K562 (cell line): Measurements from ENCODE around the gene CLIC1.

Experiments
- CEBPG ChIP-seq, 3 experiments: fragments of 200-800 bp in 1 of 3; sonication (Bioruptor generic) in 1 of 3; sonication (generic) in 1 of 3; formaldehyde crosslinking in 1 of 3; IDR thresholded peaks in 2 of 3; conservative IDR thresholded peaks in 1 of 3; 2 replicates each; pipeline versions ENCODE4 v1.6.1 to v1.8.0; 2016 to 2022; ENCODE audit warnings: missing compliant biosample characterization in 2 of 3, missing genetic modification characterization in 2 of 3, mild to moderate bottlenecking in 1 of 3, missing genetic modification reagents in 1 of 3
- MEF2A ChIP-seq: IDR thresholded peaks from 2 replicates; pipeline ENCODE4 v1.6.1; 2011; ENCODE audit warnings: low read depth, mild to moderate bottlenecking, low read length, moderate library complexity; ENCODE audit not compliant: control insufficient read depth
- NBN ChIP-seq: fragments of 450-650 bp; IDR thresholded peaks from 2 replicates; pipeline ENCODE4 v1.6.1; 2016; ENCODE audit warnings: low read depth, mild to moderate bottlenecking
- UBTF ChIP-seq, 2 experiments: IDR thresholded peaks; 2 replicates each; pipeline ENCODE4 v1.6.1; 2012; ENCODE audit warnings: improper control_type of control experiment in 2 of 2, low read depth in 2 of 2, low read length in 2 of 2, borderline replicate concordance in 1 of 2
- USF2 ChIP-seq: sonication (generic); formaldehyde crosslinking; IDR thresholded peaks from 2 replicates; pipeline ENCODE4 v1.5.0; 2020; ENCODE audit warnings: missing genetic modification reagents
- ZBTB1 ChIP-seq: sonication (generic); formaldehyde crosslinking; IDR thresholded peaks from 2 replicates; pipeline ENCODE4 v1.8.1; 2023; ENCODE audit warnings: missing genetic modification reagents, low read depth, mild to moderate bottlenecking, borderline replicate concordance
- ZNF121 ChIP-seq: sonication (generic); formaldehyde crosslinking; conservative IDR thresholded peaks from 2 replicates; pipeline ENCODE4 v1.8.0; 2022; ENCODE audit warnings: missing genetic modification reagents
- TF ChIP-seq, protein P1 (sequence below), 2 experiments: fragments of 450-650 bp; formaldehyde crosslinking in 1 of 2; IDR thresholded peaks; 2 replicates each; pipeline versions ENCODE4 v1.4.0 to v1.6.1; 2014 to 2020; ENCODE audit warnings: mild to moderate bottlenecking in 2 of 2, borderline replicate concordance in 1 of 2, low read depth in 1 of 2
- TF ChIP-seq, protein P2 (sequence below), 3 experiments: IDR thresholded peaks in 2 of 3; conservative IDR thresholded peaks in 1 of 3; 2 replicates each; pipeline ENCODE4 v1.5.1; 2011 to 2012; ENCODE audit warnings: low read length in 3 of 3, mild to moderate bottlenecking in 3 of 3, control low read depth in 2 of 3, improper control_type of control experiment in 1 of 3, inconsistent platforms in 1 of 3, low read depth in 1 of 3, mixed read lengths in 1 of 3, moderate library complexity in 1 of 3; ENCODE audit not compliant: insufficient read depth in 2 of 3

DNA sequence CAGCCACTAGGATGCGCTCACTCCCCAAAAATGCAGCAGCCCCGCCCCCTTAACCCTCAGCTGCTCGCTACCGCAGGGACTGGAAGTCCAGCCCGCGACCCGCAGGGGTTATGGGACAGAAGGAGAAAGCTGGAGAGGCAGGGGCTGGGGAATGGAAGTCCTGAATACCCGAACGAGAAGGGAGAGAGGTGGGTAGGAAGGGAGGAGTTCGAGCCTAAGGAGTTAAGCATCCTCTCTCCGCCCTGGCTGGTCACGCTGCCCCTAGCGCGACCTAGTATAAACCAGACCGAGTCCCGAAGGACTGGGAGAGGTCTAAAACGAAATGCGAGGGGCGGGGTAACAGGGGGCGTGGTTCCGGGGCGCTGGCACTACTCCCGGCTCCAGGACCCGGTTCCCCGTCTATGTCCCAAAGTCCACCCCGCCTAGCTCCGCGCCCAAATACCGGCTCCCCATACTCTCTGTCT, 6.8 kb downstream of the CLIC1 start:
- TF ChIP-seq UBTF (IDR thresholded peaks at IDR 0.05; ENCODE audit: borderline replicate concordance in 1 of 2, low read depth in 2 of 2, low read length in 2 of 2) (peak in 1 of 2 experiments; percentile 76; a peak in 2 of 4 replicates), CEBPG (CRISPR knock-in tag; IDR thresholded peaks at IDR 0.05) (no peak), CEBPG (tag; conservative IDR thresholded peaks at IDR 0.05 in 1 of 2, IDR thresholded peaks at IDR 0.05 in 1 of 2) (no peak), ZBTB1 (no peak), NBN (no peak), ZNF121 (CRISPR knock-in tag) (no peak), MEF2A (no peak), USF2 (CRISPR knock-in tag) (no peak)
- TF ChIP-seq, protein P1, sequence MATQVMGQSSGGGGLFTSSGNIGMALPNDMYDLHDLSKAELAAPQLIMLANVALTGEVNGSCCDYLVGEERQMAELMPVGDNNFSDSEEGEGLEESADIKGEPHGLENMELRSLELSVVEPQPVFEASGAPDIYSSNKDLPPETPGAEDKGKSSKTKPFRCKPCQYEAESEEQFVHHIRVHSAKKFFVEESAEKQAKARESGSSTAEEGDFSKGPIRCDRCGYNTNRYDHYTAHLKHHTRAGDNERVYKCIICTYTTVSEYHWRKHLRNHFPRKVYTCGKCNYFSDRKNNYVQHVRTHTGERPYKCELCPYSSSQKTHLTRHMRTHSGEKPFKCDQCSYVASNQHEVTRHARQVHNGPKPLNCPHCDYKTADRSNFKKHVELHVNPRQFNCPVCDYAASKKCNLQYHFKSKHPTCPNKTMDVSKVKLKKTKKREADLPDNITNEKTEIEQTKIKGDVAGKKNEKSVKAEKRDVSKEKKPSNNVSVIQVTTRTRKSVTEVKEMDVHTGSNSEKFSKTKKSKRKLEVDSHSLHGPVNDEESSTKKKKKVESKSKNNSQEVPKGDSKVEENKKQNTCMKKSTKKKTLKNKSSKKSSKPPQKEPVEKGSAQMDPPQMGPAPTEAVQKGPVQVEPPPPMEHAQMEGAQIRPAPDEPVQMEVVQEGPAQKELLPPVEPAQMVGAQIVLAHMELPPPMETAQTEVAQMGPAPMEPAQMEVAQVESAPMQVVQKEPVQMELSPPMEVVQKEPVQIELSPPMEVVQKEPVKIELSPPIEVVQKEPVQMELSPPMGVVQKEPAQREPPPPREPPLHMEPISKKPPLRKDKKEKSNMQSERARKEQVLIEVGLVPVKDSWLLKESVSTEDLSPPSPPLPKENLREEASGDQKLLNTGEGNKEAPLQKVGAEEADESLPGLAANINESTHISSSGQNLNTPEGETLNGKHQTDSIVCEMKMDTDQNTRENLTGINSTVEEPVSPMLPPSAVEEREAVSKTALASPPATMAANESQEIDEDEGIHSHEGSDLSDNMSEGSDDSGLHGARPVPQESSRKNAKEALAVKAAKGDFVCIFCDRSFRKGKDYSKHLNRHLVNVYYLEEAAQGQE (IDR thresholded peaks at IDR 0.05; ENCODE audit: borderline replicate concordance) = no peak
- TF ChIP-seq, protein P1 (CRISPR knock-in tag; IDR thresholded peaks at IDR 0.05; ENCODE audit: low read depth) = no peak
- TF ChIP-seq, protein P2, sequence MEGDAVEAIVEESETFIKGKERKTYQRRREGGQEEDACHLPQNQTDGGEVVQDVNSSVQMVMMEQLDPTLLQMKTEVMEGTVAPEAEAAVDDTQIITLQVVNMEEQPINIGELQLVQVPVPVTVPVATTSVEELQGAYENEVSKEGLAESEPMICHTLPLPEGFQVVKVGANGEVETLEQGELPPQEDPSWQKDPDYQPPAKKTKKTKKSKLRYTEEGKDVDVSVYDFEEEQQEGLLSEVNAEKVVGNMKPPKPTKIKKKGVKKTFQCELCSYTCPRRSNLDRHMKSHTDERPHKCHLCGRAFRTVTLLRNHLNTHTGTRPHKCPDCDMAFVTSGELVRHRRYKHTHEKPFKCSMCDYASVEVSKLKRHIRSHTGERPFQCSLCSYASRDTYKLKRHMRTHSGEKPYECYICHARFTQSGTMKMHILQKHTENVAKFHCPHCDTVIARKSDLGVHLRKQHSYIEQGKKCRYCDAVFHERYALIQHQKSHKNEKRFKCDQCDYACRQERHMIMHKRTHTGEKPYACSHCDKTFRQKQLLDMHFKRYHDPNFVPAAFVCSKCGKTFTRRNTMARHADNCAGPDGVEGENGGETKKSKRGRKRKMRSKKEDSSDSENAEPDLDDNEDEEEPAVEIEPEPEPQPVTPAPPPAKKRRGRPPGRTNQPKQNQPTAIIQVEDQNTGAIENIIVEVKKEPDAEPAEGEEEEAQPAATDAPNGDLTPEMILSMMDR (IDR thresholded peaks at IDR 0.05 in 2 of 3, conservative IDR thresholded peaks at IDR 0.05 in 1 of 3; ENCODE audit: insufficient read depth in 2 of 3, low read depth in 1 of 3, low read length in 3 of 3) = peak; percentile 12 to 99 (median 95); a peak in 5 of 6 replicates
